Measurements from ENCODE around the gene ZNF598. TPM values are rescaled to one million over a fixed set of nuclear protein-coding genes. Genes with fewer than 3 reads are reported as not detected.
"Not testable (repeated sequence)": the region's sequence is repeated elsewhere in the genome, so short reads cannot be mapped to it uniquely, and the experiment has no call there.

The ZNF598 gene
- total RNA-seq, 1 experiment from 2014 or later = 72.4 TPM

DNA sequence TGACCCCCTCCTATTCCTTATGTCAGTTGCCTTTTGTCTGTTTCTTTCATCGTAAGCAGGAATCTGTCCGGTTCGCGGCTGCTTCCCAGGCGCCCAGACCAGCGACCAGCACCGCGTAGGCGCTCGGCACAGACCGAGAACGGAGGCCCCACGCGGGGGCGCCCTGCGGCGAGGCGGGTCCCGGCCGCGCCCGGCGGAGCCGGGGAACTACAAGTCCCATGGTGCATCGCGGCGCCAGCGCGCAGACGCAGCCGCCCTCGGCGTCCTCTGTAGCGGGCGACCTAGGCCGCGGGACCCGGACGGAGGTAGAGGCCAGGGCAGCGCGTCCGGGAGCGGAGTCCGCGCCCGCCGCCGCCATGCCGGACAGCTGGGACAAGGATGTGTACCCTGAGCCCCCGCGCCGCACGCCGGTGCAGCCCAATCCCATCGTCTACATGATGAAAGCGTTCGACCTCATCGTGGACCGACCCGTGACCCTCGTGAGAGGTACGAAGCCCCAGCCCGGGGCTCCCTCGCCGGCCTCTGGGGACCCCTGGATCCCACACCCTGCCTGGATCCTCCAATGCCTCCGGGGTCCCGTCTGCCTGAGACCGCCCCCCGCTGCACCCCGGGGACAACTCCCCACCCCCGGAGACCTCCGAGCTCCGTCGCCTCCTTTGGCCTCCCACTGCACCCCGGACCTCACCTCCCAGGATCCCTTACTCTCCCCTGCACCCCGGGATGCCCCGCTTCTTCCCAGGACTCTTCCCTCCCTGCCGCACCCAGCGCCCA is 50.2 kb downstream of the ZNF598 start, which contains the start of gene NDUFB10:
Gene NDUFB10, plus strand, starts transcription at position 270 of the 771 bp plus-strand sequence. Its CDS starts 87 bp downstream, at position 357.
- peaks cover 26% of the 10 kb centered on the region for H3K4me1 Mint-ChIP-seq (ENCODE audit: low read depth, unreplicated experiment)
- DNase-seq = peak; percentile 98
- CTCF ChIA-PET = no interaction called here
- H3K9me3 Mint-ChIP-seq (ENCODE audit: low read depth, unreplicated experiment) = no peaks in the 10 kb centered on the region
- H3K4me3 Mint-ChIP-seq (ENCODE audit: low read depth, unreplicated experiment) = peak within 1 kb of the TSS; percentile 74
- H3K27me3 Mint-ChIP-seq (ENCODE audit: unreplicated experiment) = peaks cover 18% of the 10 kb centered on the region
- peak within 1 kb of the TSS; percentile 83 for H3K27ac Mint-ChIP-seq (ENCODE audit: unreplicated experiment)
- intact Hi-C loops (cut with micrococcal nuclease; ENCODE audit: unreplicated experiment) = no loop called here
- TF ChIP-seq, protein P1, sequence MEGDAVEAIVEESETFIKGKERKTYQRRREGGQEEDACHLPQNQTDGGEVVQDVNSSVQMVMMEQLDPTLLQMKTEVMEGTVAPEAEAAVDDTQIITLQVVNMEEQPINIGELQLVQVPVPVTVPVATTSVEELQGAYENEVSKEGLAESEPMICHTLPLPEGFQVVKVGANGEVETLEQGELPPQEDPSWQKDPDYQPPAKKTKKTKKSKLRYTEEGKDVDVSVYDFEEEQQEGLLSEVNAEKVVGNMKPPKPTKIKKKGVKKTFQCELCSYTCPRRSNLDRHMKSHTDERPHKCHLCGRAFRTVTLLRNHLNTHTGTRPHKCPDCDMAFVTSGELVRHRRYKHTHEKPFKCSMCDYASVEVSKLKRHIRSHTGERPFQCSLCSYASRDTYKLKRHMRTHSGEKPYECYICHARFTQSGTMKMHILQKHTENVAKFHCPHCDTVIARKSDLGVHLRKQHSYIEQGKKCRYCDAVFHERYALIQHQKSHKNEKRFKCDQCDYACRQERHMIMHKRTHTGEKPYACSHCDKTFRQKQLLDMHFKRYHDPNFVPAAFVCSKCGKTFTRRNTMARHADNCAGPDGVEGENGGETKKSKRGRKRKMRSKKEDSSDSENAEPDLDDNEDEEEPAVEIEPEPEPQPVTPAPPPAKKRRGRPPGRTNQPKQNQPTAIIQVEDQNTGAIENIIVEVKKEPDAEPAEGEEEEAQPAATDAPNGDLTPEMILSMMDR (IDR thresholded peaks at IDR 0.05; ENCODE audit: unreplicated experiment) = peak; percentile 51
- BruUV-seq (replicated peaks) = no TSS peak
- peaks cover 56% of the 10 kb centered on the region for H3K36me3 Mint-ChIP-seq (ENCODE audit: insufficient read depth, unreplicated experiment)

DNA sequence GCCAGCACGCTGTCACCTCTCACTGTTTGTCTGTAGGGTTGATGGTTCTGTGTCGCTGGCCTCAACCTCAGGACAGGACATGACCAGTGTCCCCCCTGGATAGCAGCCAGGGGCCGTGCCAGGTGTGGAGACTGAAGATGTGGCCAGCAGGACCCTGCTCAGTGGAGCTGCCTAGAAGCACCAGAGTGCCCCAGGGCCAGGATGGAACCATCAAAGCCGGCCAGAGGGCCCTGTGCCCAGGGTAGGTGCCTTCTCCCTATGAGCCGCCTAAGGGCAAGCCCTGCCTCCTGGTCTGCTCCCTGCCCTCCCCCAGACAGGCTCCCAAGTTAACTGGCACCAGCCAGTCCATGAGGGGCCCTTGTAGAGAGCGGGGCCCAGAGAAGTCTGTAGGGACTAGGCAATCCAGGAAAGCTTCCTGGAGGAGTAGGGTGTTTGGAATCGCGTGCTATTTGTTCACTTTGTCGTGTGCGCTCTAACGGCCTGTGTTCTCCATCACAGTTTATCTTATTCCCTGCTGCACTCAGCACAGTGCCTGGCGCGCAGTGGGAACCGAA is 50.8 kb downstream of the ZNF598 start:
- no TSS peak for BruUV-seq (replicated peaks)
- H3K9me3 Mint-ChIP-seq (ENCODE audit: low read depth, unreplicated experiment) = no peaks in the 10 kb centered on the region
- intact Hi-C loops (cut with micrococcal nuclease; ENCODE audit: unreplicated experiment) = no loop called here
- H3K27me3 Mint-ChIP-seq (ENCODE audit: unreplicated experiment) = peaks cover 21% of the 10 kb centered on the region
- CTCF ChIA-PET = no interaction called here
- H3K27ac Mint-ChIP-seq (ENCODE audit: unreplicated experiment) = peak overlapping the region; percentile 83
- DNase-seq = no peak
- H3K36me3 Mint-ChIP-seq (ENCODE audit: insufficient read depth, unreplicated experiment) = peaks cover 49% of the 10 kb centered on the region
- peak overlapping the region; percentile 74 for H3K4me3 Mint-ChIP-seq (ENCODE audit: low read depth, unreplicated experiment)
- H3K4me1 Mint-ChIP-seq (ENCODE audit: low read depth, unreplicated experiment) = peaks cover 24% of the 10 kb centered on the region
- TF ChIP-seq, protein P1 (IDR thresholded peaks at IDR 0.05; ENCODE audit: unreplicated experiment) = no peak

DNA sequence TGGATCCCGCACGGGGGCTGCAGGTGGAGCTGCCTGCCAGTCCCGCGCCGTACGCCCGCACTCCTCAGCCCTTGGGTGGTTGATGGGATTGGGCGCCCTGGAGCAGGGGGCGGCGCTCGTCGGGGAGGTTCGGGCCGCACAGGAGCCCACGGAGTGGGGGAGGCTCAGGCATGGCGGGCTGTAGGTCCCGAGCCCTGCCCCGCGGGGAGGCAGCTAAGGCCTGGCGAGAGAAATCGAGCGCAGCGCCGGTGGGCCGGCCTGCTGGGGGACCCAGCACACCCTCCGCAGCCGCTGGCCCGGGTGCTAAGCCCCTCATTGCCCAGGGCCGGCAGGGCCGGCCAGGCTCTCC is 51.5 kb downstream of the ZNF598 start:
- DNase-seq; H3K27ac Mint-ChIP-seq (ENCODE audit: unreplicated experiment); H3K4me3 Mint-ChIP-seq (ENCODE audit: low read depth, unreplicated experiment); H3K9me3 Mint-ChIP-seq (ENCODE audit: low read depth, unreplicated experiment); CTCF ChIA-PET; intact Hi-C loops (cut with micrococcal nuclease; ENCODE audit: unreplicated experiment); BruUV-seq (replicated peaks): not testable (repeated sequence)
- Mint-ChIP-seq H3K36me3 (ENCODE audit: insufficient read depth, unreplicated experiment) (peaks cover 43% of the 10 kb centered on the region), H3K27me3 (ENCODE audit: unreplicated experiment) (peaks cover 21% of the 10 kb centered on the region), H3K4me1 (ENCODE audit: low read depth, unreplicated experiment) (peaks cover 17% of the 10 kb centered on the region)

DNA sequence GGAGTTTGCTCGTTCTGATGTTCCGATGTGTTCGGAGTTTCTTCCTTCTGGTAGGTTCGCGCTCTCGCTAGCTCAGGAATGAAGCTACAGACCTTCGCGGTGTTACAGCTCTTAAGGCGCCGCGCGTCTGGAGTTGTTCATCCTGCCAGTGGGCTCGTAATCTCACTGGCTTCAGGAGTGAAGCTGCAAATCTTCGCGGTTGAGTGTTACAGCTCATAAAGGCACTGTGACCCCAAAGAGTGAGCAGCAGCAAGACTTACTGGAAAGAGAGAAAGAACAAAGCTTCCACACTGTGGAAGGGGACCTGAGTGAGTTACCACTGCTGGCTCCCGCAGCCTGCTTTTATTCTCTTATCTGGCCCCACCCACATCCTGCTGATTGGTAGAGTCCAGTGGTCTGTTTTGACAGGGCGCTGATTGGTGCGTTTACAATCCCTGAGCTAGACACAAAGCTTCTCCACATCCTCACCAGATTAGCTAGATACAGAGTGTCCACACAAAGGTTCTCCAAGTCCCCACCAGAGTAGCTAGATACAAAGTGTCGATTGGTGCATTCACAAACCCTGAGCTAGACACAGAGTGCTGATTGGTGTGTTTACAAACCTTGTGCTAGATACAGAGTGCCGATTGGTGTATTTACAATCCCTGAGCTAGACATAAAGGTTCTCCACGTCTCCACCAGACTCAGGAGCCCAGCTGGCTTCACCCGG is 52.0 kb downstream of the ZNF598 start:
- DNase-seq; H3K4me3 Mint-ChIP-seq (ENCODE audit: low read depth, unreplicated experiment); H3K27ac Mint-ChIP-seq (ENCODE audit: unreplicated experiment); BruUV-seq (replicated peaks); H3K9me3 Mint-ChIP-seq (ENCODE audit: low read depth, unreplicated experiment); intact Hi-C loops (cut with micrococcal nuclease; ENCODE audit: unreplicated experiment): not testable (repeated sequence)
- CTCF ChIA-PET = interaction anchor here (1.0 kb wide), 1 partner anchor 14 kb away, joined by 3 read pairs; the partner anchor contains the start of gene MSRB1
- peaks cover 37% of the 10 kb centered on the region for H3K36me3 Mint-ChIP-seq (ENCODE audit: insufficient read depth, unreplicated experiment)
- peaks cover 21% of the 10 kb centered on the region for H3K27me3 Mint-ChIP-seq (ENCODE audit: unreplicated experiment)
- peaks cover 12% of the 10 kb centered on the region for H3K4me1 Mint-ChIP-seq (ENCODE audit: low read depth, unreplicated experiment)

DNA sequence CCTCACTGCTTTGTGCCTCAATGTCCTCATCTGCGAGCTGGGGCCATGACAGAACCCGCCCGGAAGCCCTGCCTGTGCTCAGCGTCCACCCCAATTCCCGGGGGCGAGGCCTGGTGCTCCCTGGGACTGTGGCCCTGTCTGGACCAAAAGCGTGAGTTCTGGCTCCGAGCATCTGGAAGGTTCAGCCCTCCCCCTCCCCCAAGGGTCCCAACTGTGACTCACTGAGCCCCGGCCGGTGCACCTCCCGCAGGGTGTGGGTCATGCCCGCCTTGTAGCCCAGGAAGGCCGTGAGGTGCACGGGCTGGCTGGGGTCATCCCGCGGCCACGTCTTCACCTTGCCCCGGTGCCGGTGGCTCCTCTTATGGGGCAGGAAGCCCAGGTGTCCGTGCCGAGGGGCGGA is 55.9 kb downstream of the ZNF598 start:
- Mint-ChIP-seq H3K36me3 (ENCODE audit: insufficient read depth, unreplicated experiment) (no peaks in the 10 kb centered on the region), H3K9me3 (ENCODE audit: low read depth, unreplicated experiment) (no peaks in the 10 kb centered on the region), H3K4me1 (ENCODE audit: low read depth, unreplicated experiment) (no peaks in the 10 kb centered on the region), H3K27me3 (ENCODE audit: unreplicated experiment) (peaks cover 21% of the 10 kb centered on the region), H3K4me3 (ENCODE audit: low read depth, unreplicated experiment) (no peak overlapping the region), H3K27ac (ENCODE audit: unreplicated experiment) (no peak overlapping the region)
- DNase-seq = no peak
- CTCF ChIA-PET = no interaction called here
- BruUV-seq (replicated peaks) = no TSS peak
- intact Hi-C loops (cut with micrococcal nuclease; ENCODE audit: unreplicated experiment) = no loop called here
- TF ChIP-seq, protein P1 (IDR thresholded peaks at IDR 0.05; ENCODE audit: unreplicated experiment) = no peak

Data from Calu3 (cell line).